Measurements from ENCODE around the gene IFT122. TPM values are rescaled to one million over a fixed set of nuclear protein-coding genes. Genes with fewer than 3 reads are reported as not detected.

The IFT122 gene
- total RNA-seq, 1 donor from 2014 or later: 20.6 TPM

DNA sequence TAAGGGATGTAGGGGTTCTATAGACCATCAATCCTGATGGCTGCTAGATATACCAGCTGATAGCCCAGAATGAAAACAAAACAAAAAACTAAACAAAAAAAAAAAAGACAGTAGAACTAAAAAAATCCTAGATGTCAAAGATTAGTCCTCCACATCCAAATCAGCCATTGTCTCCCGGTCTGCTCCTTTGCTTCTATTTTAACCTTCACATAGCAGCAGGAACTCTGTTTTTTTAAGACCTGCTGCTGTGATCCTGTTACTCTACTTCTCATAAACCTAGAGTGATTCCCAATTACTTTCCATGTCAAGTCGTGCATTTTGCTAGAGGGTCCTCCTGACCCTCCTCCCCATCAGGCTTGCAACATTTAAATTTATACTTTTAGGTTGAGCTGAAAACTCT, 2.5 kb downstream of the IFT122 start:
- TF ChIP-seq CTCF (IDR thresholded peaks at IDR 0.05; ENCODE audit: partially characterized antibody, unreplicated experiment): no peak
- H3K4me3 Mint-ChIP-seq (ENCODE audit: unreplicated experiment): no peak overlapping the region
- peaks cover 10% of the 10 kb centered on the region for H3K4me1 Mint-ChIP-seq (ENCODE audit: low read depth, unreplicated experiment)
- H3K27ac Mint-ChIP-seq (ENCODE audit: unreplicated experiment): no peak overlapping the region
- no peak for DNase-seq
- peaks cover 3% of the 10 kb centered on the region for H3K27me3 Mint-ChIP-seq (ENCODE audit: unreplicated experiment)
- H3K9me3 Mint-ChIP-seq (ENCODE audit: unreplicated experiment): peaks cover 4% of the 10 kb centered on the region
- H3K36me3 Mint-ChIP-seq (ENCODE audit: unreplicated experiment): no peaks in the 10 kb centered on the region

GRCh38 chr3:129442947-129443346, 2.9 kb downstream of the IFT122 start:
- Mint-ChIP-seq H3K4me1 (ENCODE audit: low read depth, unreplicated experiment) (peaks cover 11% of the 10 kb centered on the region), H3K4me3 (ENCODE audit: unreplicated experiment) (no peak overlapping the region)

DNA sequence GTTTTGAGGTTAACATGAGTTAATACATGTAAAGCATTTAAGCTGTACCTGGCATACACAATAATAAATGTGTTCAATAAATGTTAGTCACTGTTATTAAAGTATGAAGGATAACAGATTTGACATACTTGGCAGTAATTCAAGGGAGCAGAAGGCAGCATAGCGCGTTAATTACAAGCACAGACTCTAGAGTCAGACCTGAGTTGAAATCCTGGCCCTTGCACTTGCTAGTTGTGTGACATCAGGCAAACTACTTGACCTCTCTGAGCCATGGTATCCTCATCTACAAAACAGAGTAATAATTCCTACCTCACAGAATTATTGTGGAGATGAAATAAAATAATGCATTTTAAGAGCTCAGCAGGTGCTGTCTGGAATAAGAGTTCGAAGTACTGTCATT, 5.4 kb downstream of the IFT122 start:
- Mint-ChIP-seq H3K27me3 (ENCODE audit: unreplicated experiment) (peaks cover 3% of the 10 kb centered on the region), H3K4me1 (ENCODE audit: low read depth, unreplicated experiment) (peaks cover 17% of the 10 kb centered on the region), H3K9me3 (ENCODE audit: unreplicated experiment) (peaks cover 2% of the 10 kb centered on the region), H3K36me3 (ENCODE audit: unreplicated experiment) (no peaks in the 10 kb centered on the region), H3K4me3 (ENCODE audit: unreplicated experiment) (no peak overlapping the region), H3K27ac (ENCODE audit: unreplicated experiment) (no peak overlapping the region)
- DNase-seq: no peak
- no peak for TF ChIP-seq CTCF (IDR thresholded peaks at IDR 0.05; ENCODE audit: partially characterized antibody, unreplicated experiment)

More at GRCh38 chr3:129442947-129443346, 2.9 kb downstream of the IFT122 start:
- Mint-ChIP-seq H3K36me3 (ENCODE audit: unreplicated experiment) (no peaks in the 10 kb centered on the region), H3K27ac (ENCODE audit: unreplicated experiment) (no peak overlapping the region), H3K9me3 (ENCODE audit: unreplicated experiment) (peaks cover 4% of the 10 kb centered on the region), H3K27me3 (ENCODE audit: unreplicated experiment) (peaks cover 3% of the 10 kb centered on the region)
- TF ChIP-seq CTCF (IDR thresholded peaks at IDR 0.05; ENCODE audit: partially characterized antibody, unreplicated experiment): no peak
- no peak for DNase-seq

GRCh38 chr3:129446926-129447325, 6.9 kb downstream of the IFT122 start:
- no peaks in the 10 kb centered on the region for H3K27me3 Mint-ChIP-seq (ENCODE audit: unreplicated experiment)
- no peak for DNase-seq
- no peaks in the 10 kb centered on the region for H3K36me3 Mint-ChIP-seq (ENCODE audit: unreplicated experiment)
- peaks cover 7% of the 10 kb centered on the region for H3K4me1 Mint-ChIP-seq (ENCODE audit: low read depth, unreplicated experiment)
- H3K4me3 Mint-ChIP-seq (ENCODE audit: unreplicated experiment): no peak overlapping the region
- H3K27ac Mint-ChIP-seq (ENCODE audit: unreplicated experiment): no peak overlapping the region
- no peaks in the 10 kb centered on the region for H3K9me3 Mint-ChIP-seq (ENCODE audit: unreplicated experiment)
- TF ChIP-seq CTCF (IDR thresholded peaks at IDR 0.05; ENCODE audit: partially characterized antibody, unreplicated experiment): no peak

DNA sequence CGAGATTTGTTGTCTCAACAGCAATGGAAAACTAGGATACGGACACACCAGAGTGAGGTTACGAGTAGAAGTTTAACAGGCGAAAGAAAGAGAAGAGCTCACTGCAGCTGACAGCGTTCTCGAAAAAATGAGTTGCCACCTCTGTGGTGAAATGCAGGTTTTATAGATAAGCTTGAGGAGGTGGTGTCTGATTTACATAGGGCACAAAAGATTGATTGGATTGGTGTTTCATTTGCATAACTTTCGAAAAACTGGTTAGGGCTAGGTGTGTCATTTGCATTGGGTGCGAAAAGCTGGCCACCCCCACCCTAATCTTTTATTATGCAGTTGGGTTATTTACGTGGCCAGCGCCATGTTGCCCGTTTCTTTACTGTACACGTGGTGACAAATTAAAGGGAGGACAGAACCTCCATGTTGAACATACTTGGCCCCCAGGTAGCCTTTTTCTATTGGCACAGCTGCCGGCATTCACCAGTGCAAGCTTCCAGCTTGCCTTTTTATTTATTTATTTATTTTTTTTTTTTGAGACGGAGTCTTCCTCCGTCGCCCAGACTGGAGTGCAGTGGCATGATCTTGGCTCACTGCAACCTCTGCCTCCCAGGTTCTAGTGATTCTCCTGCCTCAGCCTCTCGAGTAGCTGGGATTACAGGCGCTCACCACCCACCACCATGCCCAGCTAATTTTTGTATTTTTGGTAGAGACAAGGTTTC, 8.3 kb downstream of the IFT122 start:
- Mint-ChIP-seq H3K4me3 (ENCODE audit: unreplicated experiment) (no peak overlapping the region), H3K27ac (ENCODE audit: unreplicated experiment) (no peak overlapping the region), H3K27me3 (ENCODE audit: unreplicated experiment) (no peaks in the 10 kb centered on the region), H3K9me3 (ENCODE audit: unreplicated experiment) (no peaks in the 10 kb centered on the region), H3K4me1 (ENCODE audit: low read depth, unreplicated experiment) (peaks cover 7% of the 10 kb centered on the region), H3K36me3 (ENCODE audit: unreplicated experiment) (no peaks in the 10 kb centered on the region)
- TF ChIP-seq CTCF (IDR thresholded peaks at IDR 0.05; ENCODE audit: partially characterized antibody, unreplicated experiment): no peak
- no peak for DNase-seq

Measured in glutamatergic neuron (in vitro differentiated cells).